H9 (cell line): ENCODE data around the gene SLC22A31. TPM values are rescaled to one million over a fixed set of nuclear protein-coding genes. Genes with fewer than 3 reads are reported as not detected.
A peak's percentile ranks its signal among the peaks of the same experiment; 100 is the strongest.

ENCODE experiments used
- DNase-seq: peaks from one replicate; pipeline ENCODE4 v3.0.0-alpha.2; 2017
- H2AFZ ChIP-seq: one replicate; pipeline ENCODE4 v1.6.1; 2013; ENCODE audit warnings: mild to moderate bottlenecking, low read length, control low read depth, moderate library complexity
- H2AK5ac ChIP-seq: 2 replicates; pipeline ENCODE4 v1.6.1; 2013; ENCODE audit warnings: low read length, control low read depth, mixed read lengths; ENCODE audit not compliant: insufficient read length
- H2BK120ac ChIP-seq: one replicate; pipeline ENCODE4 v1.6.1; 2013; ENCODE audit warnings: low read depth, mild to moderate bottlenecking, low read length, control low read depth, inconsistent platforms; ENCODE audit not compliant: poor library complexity, severe bottlenecking
- H2BK12ac ChIP-seq: 2 replicates; pipeline ENCODE4 v1.6.1; 2013; ENCODE audit warnings: low read length, control low read depth, mixed read lengths, low read depth; ENCODE audit not compliant: insufficient read length
- H2BK15ac ChIP-seq: 2 replicates; pipeline ENCODE4 v1.6.1; 2013; ENCODE audit warnings: low read depth, low read length, control low read depth
- H2BK20ac ChIP-seq: one replicate; pipeline ENCODE4 v1.6.1; 2013; ENCODE audit warnings: low read depth, mild to moderate bottlenecking, low read length, control low read depth, inconsistent platforms; ENCODE audit not compliant: poor library complexity, severe bottlenecking
- H2BK5ac ChIP-seq: 2 replicates; pipeline ENCODE4 v1.6.1; 2013; ENCODE audit warnings: low read length, control low read depth, mixed read lengths; ENCODE audit not compliant: insufficient read length
- H3K14ac ChIP-seq: 2 replicates; pipeline ENCODE4 v1.6.1; 2013; ENCODE audit warnings: low read length, control low read depth; ENCODE audit not compliant: insufficient read depth
- H3K18ac ChIP-seq: 2 replicates; pipeline ENCODE4 v1.6.1; 2013; ENCODE audit warnings: low read depth, mild to moderate bottlenecking, mixed read lengths, low read length, control low read depth; ENCODE audit not compliant: insufficient read length
- H3K23ac ChIP-seq: 2 replicates; pipeline ENCODE4 v1.6.1; 2013; ENCODE audit warnings: low read length, control low read depth, mixed read lengths, low read depth; ENCODE audit not compliant: insufficient read length
- H3K23me2 ChIP-seq: 2 replicates; pipeline ENCODE4 v1.6.1; 2013; ENCODE audit warnings: low read depth, mild to moderate bottlenecking, mixed read lengths, low read length, control low read depth; ENCODE audit not compliant: insufficient read length, poor library complexity, severe bottlenecking
- H3K27ac ChIP-seq: 2 replicates; pipeline ENCODE4 v1.5.1; 2013; ENCODE audit warnings: low read length, control low read depth, mixed read lengths, low read depth; ENCODE audit not compliant: insufficient read length
- H3K27me3 ChIP-seq: 2 replicates; pipeline ENCODE4 v1.6.1; 2013; ENCODE audit warnings: low read length, control low read depth, inconsistent platforms; ENCODE audit not compliant: insufficient read depth
- H3K4ac ChIP-seq: 2 replicates; pipeline ENCODE4 v1.6.1; 2013; ENCODE audit warnings: low read depth, mild to moderate bottlenecking, control low read depth, inconsistent platforms, low read length, moderate library complexity
- H3K4me1 ChIP-seq: 2 replicates; pipeline ENCODE4 v1.6.1; 2013; ENCODE audit warnings: low read length, control low read depth, inconsistent platforms; ENCODE audit not compliant: insufficient read depth
- H3K4me2 ChIP-seq: 2 replicates; pipeline ENCODE4 v1.6.1; 2013; ENCODE audit warnings: low read length, control low read depth, mixed read lengths; ENCODE audit not compliant: insufficient read length, insufficient read depth
- H3K56ac ChIP-seq: 2 replicates; pipeline ENCODE4 v1.6.1; 2013; ENCODE audit warnings: low read depth, mild to moderate bottlenecking, mixed read lengths, low read length, control low read depth; ENCODE audit not compliant: insufficient read length
- H3K79me1 ChIP-seq: 2 replicates; pipeline ENCODE4 v1.6.1; 2013; ENCODE audit warnings: low read depth, mild to moderate bottlenecking, moderate library complexity, low read length, control low read depth, inconsistent platforms; ENCODE audit not compliant: insufficient read depth, poor library complexity, severe bottlenecking
- H3K79me2 ChIP-seq: 2 replicates; pipeline ENCODE4 v1.6.1; 2013; ENCODE audit warnings: low read length, control low read depth, inconsistent platforms; ENCODE audit not compliant: insufficient read depth
- H3K9ac ChIP-seq: 2 replicates; pipeline ENCODE4 v1.6.1; 2013; ENCODE audit warnings: low read length, control low read depth, mixed read lengths; ENCODE audit not compliant: insufficient read length; ENCODE audit errors: extremely low read depth
- H3K9me3 ChIP-seq: one replicate; pipeline ENCODE4 v1.6.1; 2013; ENCODE audit warnings: low read depth, low read length, inconsistent platforms; ENCODE audit not compliant: control insufficient read depth
- H3T11ph ChIP-seq: one replicate; pipeline ENCODE4 v1.6.1; 2013; ENCODE audit warnings: mild to moderate bottlenecking, low read length, control low read depth, inconsistent platforms
- H4K20me1 ChIP-seq: one replicate; pipeline ENCODE4 v1.6.1; 2013; ENCODE audit not compliant: control insufficient read depth, insufficient read length, insufficient read depth
- H4K5ac ChIP-seq: 2 replicates; pipeline ENCODE4 v1.6.1; 2013; ENCODE audit warnings: low read depth, mild to moderate bottlenecking, mixed read lengths, low read length, control low read depth; ENCODE audit not compliant: insufficient read length
- H4K8ac ChIP-seq: replicated peaks from 2 replicates; pipeline ENCODE4 v1.6.1; 2013; ENCODE audit warnings: low read length, control low read depth, mixed read lengths, low read depth; ENCODE audit not compliant: insufficient read length
- H4K91ac ChIP-seq: 2 replicates; pipeline ENCODE4 v1.6.1; 2013; ENCODE audit warnings: low read depth, mild to moderate bottlenecking, moderate library complexity, mixed read lengths, low read length, control low read depth; ENCODE audit not compliant: insufficient read length
- H3K27ac Mint-ChIP-seq, 3 experiments: 2 replicates in 2 of 3; 3 replicates in 1 of 3; pipeline ENCODE4 v1.8.0; 2020 to 2021; ENCODE audit warnings: mixed read lengths in 3 of 3, mild to moderate bottlenecking in 1 of 3, moderate library complexity in 1 of 3
- H3K27me3 Mint-ChIP-seq: 2 replicates; pipeline ENCODE4 v1.8.0; 2021; ENCODE audit warnings: low read depth, mild to moderate bottlenecking, moderate library complexity, mixed read lengths
- H3K36me3 Mint-ChIP-seq, 3 experiments: 2 replicates in 2 of 3; 3 replicates in 1 of 3; pipeline ENCODE4 v1.8.0; 2020 to 2021; ENCODE audit warnings: low read depth in 3 of 3, mixed read lengths in 3 of 3; ENCODE audit not compliant: insufficient read depth in 1 of 3
- H3K4me1 Mint-ChIP-seq, 2 experiments: 2 replicates each; pipeline ENCODE4 v1.8.0; 2020; ENCODE audit warnings: mixed read lengths in 2 of 2
- H3K4me3 Mint-ChIP-seq, 2 experiments: 2 replicates in 1 of 2; 3 replicates in 1 of 2; pipeline ENCODE4 v1.8.0; 2020 to 2021; ENCODE audit warnings: mild to moderate bottlenecking in 2 of 2, mixed read lengths in 2 of 2, moderate library complexity in 1 of 2
- H3K9me3 Mint-ChIP-seq, 2 experiments: 2 replicates in 1 of 2; 3 replicates in 1 of 2; pipeline ENCODE4 v1.8.0; 2020; ENCODE audit warnings: mild to moderate bottlenecking in 2 of 2, mixed read lengths in 2 of 2, moderate library complexity in 1 of 2
- WGBS: extraction: QIAGEN DNeasy Blood & Tissue Kit; methylation state at CpG from one replicate; pipeline ENCODE4 v1.1.7; 2013; ENCODE audit warnings: missing lambda C conversion rate, low lambda C conversion rate, mixed read lengths; ENCODE audit not compliant: insufficient read length; ENCODE audit errors: extremely low coverage; 5-methylcytosine and 5-hydroxymethylcytosine counted together
- total RNA-seq: library from RNA; stranded (reverse); gene quantifications from 2 replicates; pipeline ENCODE4 v1.2.1, GENCODE V29; 2021
- TF ChIP-seq, protein P1 (sequence below): fragments of 200-600 bp; sonication (generic); conservative IDR thresholded peaks from 3 replicates; pipeline ENCODE4 v1.8.0; 2021; ENCODE audit warnings: antibody characterized with exemption, mild to moderate bottlenecking

SLC22A31 gene
- total RNA-seq, 1 experiment from 2014 or later, result 7.7 TPM

DNA sequence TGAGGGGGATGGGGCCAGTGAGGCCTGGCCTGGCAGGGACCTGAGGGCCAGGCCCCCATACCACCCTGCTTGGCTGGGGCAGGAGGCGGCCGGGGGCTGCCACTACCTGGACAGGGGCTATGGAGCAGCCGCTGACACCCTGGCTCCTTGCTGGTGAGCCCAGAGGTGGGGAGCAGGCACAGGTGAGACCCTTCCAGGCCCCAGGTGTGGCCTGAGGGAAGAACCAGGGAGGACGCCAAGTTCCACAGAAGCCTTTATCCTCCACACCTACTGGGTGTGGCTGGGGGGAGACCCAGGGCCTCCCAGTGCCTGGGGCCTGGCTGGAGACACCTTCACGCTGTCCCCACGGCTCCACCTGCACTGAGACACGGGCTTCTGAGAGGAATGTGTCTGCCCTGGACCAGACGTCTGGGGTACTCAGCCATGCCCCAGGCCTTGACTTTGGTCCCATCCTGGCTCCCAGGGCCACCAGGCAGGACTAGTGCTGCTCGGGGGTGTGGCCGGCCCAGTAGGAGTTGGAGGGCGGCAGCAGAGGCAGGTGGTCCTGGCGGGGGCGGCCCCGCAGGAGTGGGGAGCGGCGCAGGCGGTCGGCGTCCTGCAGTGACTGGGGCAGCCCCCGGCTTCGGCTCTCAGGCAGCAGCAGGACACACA lies 4.7 kb downstream of the SLC22A31 start:
- peaks cover 36% of the 10 kb centered on the region for H3K27me3 Mint-ChIP-seq
- H2AK5ac ChIP-seq, result no peak overlapping the region
- no peak overlapping the region for H3K23ac ChIP-seq
- H3T11ph ChIP-seq, result no peak overlapping the region
- H3K56ac ChIP-seq, result no peak overlapping the region
- peaks cover 5 to 8% of the 10 kb centered on the region in 2 experiments; a peak in 2 of 4 replicates for H3K4me1 Mint-ChIP-seq
- peaks cover 5% of the 10 kb centered on the region in 2 experiments; a peak in 2 of 5 replicates for H3K9me3 Mint-ChIP-seq
- no peak overlapping the region for H2BK5ac ChIP-seq
- H3K4me2 ChIP-seq, result no peak overlapping the region
- H3K4ac ChIP-seq, result no peak overlapping the region
- H3K79me1 ChIP-seq, result no peaks in the 10 kb centered on the region
- H3K27ac ChIP-seq, result no peak overlapping the region
- H2BK12ac ChIP-seq, result no peak overlapping the region
- no peaks in the 10 kb centered on the region for H3K79me2 ChIP-seq
- H2BK120ac ChIP-seq, result no peak overlapping the region
- WGBS, result no CpG with 5 or more reads among the region's 21 CpGs
- H3K14ac ChIP-seq, result no peak overlapping the region
- TF ChIP-seq, protein P1, sequence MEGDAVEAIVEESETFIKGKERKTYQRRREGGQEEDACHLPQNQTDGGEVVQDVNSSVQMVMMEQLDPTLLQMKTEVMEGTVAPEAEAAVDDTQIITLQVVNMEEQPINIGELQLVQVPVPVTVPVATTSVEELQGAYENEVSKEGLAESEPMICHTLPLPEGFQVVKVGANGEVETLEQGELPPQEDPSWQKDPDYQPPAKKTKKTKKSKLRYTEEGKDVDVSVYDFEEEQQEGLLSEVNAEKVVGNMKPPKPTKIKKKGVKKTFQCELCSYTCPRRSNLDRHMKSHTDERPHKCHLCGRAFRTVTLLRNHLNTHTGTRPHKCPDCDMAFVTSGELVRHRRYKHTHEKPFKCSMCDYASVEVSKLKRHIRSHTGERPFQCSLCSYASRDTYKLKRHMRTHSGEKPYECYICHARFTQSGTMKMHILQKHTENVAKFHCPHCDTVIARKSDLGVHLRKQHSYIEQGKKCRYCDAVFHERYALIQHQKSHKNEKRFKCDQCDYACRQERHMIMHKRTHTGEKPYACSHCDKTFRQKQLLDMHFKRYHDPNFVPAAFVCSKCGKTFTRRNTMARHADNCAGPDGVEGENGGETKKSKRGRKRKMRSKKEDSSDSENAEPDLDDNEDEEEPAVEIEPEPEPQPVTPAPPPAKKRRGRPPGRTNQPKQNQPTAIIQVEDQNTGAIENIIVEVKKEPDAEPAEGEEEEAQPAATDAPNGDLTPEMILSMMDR, result no peak
- H4K91ac ChIP-seq, result no peak overlapping the region
- no peak overlapping the region for H2BK15ac ChIP-seq
- no peak overlapping the region for H3K18ac ChIP-seq
- no peak overlapping the region for H3K4me3 Mint-ChIP-seq
- H4K20me1 ChIP-seq, result no peaks in the 10 kb centered on the region
- H3K23me2 ChIP-seq, result peaks cover 11% of the 10 kb centered on the region
- no peak overlapping the region for H4K8ac ChIP-seq
- H2BK20ac ChIP-seq, result no peak overlapping the region
- no peaks in the 10 kb centered on the region for H3K36me3 Mint-ChIP-seq
- peak; percentile 25 for DNase-seq
- no peaks in the 10 kb centered on the region; the same call in 1 of the 2 replicates for H3K27me3 ChIP-seq
- H3K9me3 ChIP-seq, result no peaks in the 10 kb centered on the region
- no peaks in the 10 kb centered on the region for H3K4me1 ChIP-seq
- H4K5ac ChIP-seq, result no peak overlapping the region
- H3K27ac Mint-ChIP-seq, result no peak overlapping the region
- H3K9ac ChIP-seq, result no peak overlapping the region
- H2AFZ ChIP-seq, result no peak overlapping the region
